ENCODE data around the gene NR3C1. TPM values are rescaled to one million over a fixed set of nuclear protein-coding genes. Genes with fewer than 3 reads are reported as not detected.
"Not testable (repeated sequence)": the region's sequence is repeated elsewhere in the genome, so short reads cannot be mapped to it uniquely, and the experiment has no call there.

NR3C1 gene
- total RNA-seq, 1 experiment from 2014 or later, result 16.0 TPM

GRCh38 chr5:143328589-143329220 lies 74.8 kb downstream of the NR3C1 start:
- Histone ChIP-seq H3K27me3 (ENCODE audit: insufficient read depth, low read length) (no peaks in the 10 kb centered on the region), H3K9me2 (ENCODE audit: insufficient read depth) (no peaks in the 10 kb centered on the region), H3K9ac (ENCODE audit: low read length) (no peak overlapping the region), H2AFZ (ENCODE audit: low read depth, low read length, poor library complexity, severe bottlenecking) (no peak overlapping the region), H3K79me2 (ENCODE audit: insufficient read depth, low read length) (no peaks in the 10 kb centered on the region), H3K27ac (ENCODE audit: low read depth, low read length) (no peak overlapping the region), H3K4me1 (ENCODE audit: control insufficient read depth in 1 of 2, insufficient read depth in 2 of 2, low read length in 2 of 2) (no peaks in the 10 kb centered on the region), H3K36me3 (ENCODE audit: control insufficient read depth in 1 of 2, insufficient read depth in 2 of 2, low read length in 2 of 2) (no peaks in the 10 kb centered on the region), H3K9me3 (ENCODE audit: control insufficient read depth in 1 of 2, insufficient read depth in 1 of 2, low read depth in 1 of 2, low read length in 2 of 2) (no peaks in the 10 kb centered on the region), H4K20me1 (ENCODE audit: insufficient read depth) (no peaks in the 10 kb centered on the region), H3K4me3 (replicated peaks in 1 of 2; ENCODE audit: low read depth in 1 of 2, low read length in 2 of 2) (no peak overlapping the region), H3K4me2 (ENCODE audit: low read length) (no peak overlapping the region)
- no peak for DNase-seq (ENCODE audit: low read depth, low spot score)
- BruUV-seq (replicated peaks), result no TSS peak
- ChIA-PET POLR2A (no interaction called here), RAD21 (ENCODE audit: low non-redundant PET in 1 of 2, low total read pairs in 2 of 2, uncharacterized antibody in 2 of 2, unreplicated experiment in 2 of 2) (no interaction called here), CTCF (no interaction called here)
- ATAC-seq, result no peak
- intact Hi-C loops (cut with micrococcal nuclease), result no loop called here
- TF ChIP-seq ELF1 (IDR thresholded peaks at IDR 0.05; ENCODE audit: borderline replicate concordance, low read depth), result no peak

GRCh38 chr5:143325086-143325485 lies 78.4 kb downstream of the NR3C1 start:
- H3K9me3 ChIP-seq (ENCODE audit: control insufficient read depth in 1 of 2, insufficient read depth in 1 of 2, low read depth in 1 of 2, low read length in 2 of 2); ATAC-seq; H3K27ac ChIP-seq (ENCODE audit: low read depth, low read length); H3K36me3 ChIP-seq (ENCODE audit: control insufficient read depth in 1 of 2, insufficient read depth in 2 of 2, low read length in 2 of 2); H3K79me2 ChIP-seq (ENCODE audit: insufficient read depth, low read length); H3K4me1 ChIP-seq (ENCODE audit: control insufficient read depth in 1 of 2, insufficient read depth in 2 of 2, low read length in 2 of 2); POLR2A ChIA-PET; BruUV-seq (replicated peaks); H3K27me3 ChIP-seq (ENCODE audit: insufficient read depth, low read length); H3K9me2 ChIP-seq (ENCODE audit: insufficient read depth); RAD21 ChIA-PET (ENCODE audit: low non-redundant PET in 1 of 2, low total read pairs in 2 of 2, uncharacterized antibody in 2 of 2, unreplicated experiment in 2 of 2); H3K4me2 ChIP-seq (ENCODE audit: low read length); DNase-seq (ENCODE audit: low read depth, low spot score); H3K9ac ChIP-seq (ENCODE audit: low read length); intact Hi-C loops (cut with micrococcal nuclease); H4K20me1 ChIP-seq (ENCODE audit: insufficient read depth); H2AFZ ChIP-seq (ENCODE audit: low read depth, low read length, poor library complexity, severe bottlenecking); CTCF ChIA-PET; H3K4me3 ChIP-seq (replicated peaks in 1 of 2; ENCODE audit: low read depth in 1 of 2, low read length in 2 of 2): not testable (repeated sequence)

- CTCF ChIA-PET; H3K79me2 ChIP-seq (ENCODE audit: insufficient read depth, low read length); H3K9ac ChIP-seq (ENCODE audit: low read length); H3K4me1 ChIP-seq (ENCODE audit: control insufficient read depth in 1 of 2, insufficient read depth in 2 of 2, low read length in 2 of 2); H3K9me3 ChIP-seq (ENCODE audit: control insufficient read depth in 1 of 2, insufficient read depth in 1 of 2, low read depth in 1 of 2, low read length in 2 of 2); RAD21 ChIA-PET (ENCODE audit: low non-redundant PET in 1 of 2, low total read pairs in 2 of 2, uncharacterized antibody in 2 of 2, unreplicated experiment in 2 of 2); H4K20me1 ChIP-seq (ENCODE audit: insufficient read depth); H3K27ac ChIP-seq (ENCODE audit: low read depth, low read length); DNase-seq (ENCODE audit: low read depth, low spot score); H3K4me3 ChIP-seq (replicated peaks in 1 of 2; ENCODE audit: low read depth in 1 of 2, low read length in 2 of 2); H3K9me2 ChIP-seq (ENCODE audit: insufficient read depth); H3K4me2 ChIP-seq (ENCODE audit: low read length); H3K36me3 ChIP-seq (ENCODE audit: control insufficient read depth in 1 of 2, insufficient read depth in 2 of 2, low read length in 2 of 2); POLR2A ChIA-PET; ATAC-seq; intact Hi-C loops (cut with micrococcal nuclease); H3K27me3 ChIP-seq (ENCODE audit: insufficient read depth, low read length); H2AFZ ChIP-seq (ENCODE audit: low read depth, low read length, poor library complexity, severe bottlenecking); BruUV-seq (replicated peaks): not testable (repeated sequence)
Observed at GRCh38 chr5:143322931-143323630, 80.4 kb downstream of the NR3C1 start.

Data from HCT116 (cell line).